SU-DHL-6 (cell line): ENCODE measurements around the gene LYPD1.

Experiments
- EZH2phosphoT487 ChIP-seq: fragments of 200-600 bp; sonication (generic), shearing (Covaris generic); conservative IDR thresholded peaks from 2 replicates; pipeline ENCODE4 v1.6.1; 2018; ENCODE audit warnings: mild to moderate bottlenecking, antibody characterized with exemption, low read length, moderate library complexity, mixed read lengths
- TF ChIP-seq, protein P1 (sequence below): fragments of 200-600 bp; sonication (generic); IDR thresholded peaks from one replicate; pipeline ENCODE4 v1.5.1; 2017; ENCODE audit warnings: antibody characterized with exemption, mild to moderate bottlenecking, low read length, moderate library complexity; ENCODE audit not compliant: insufficient read depth, poor library complexity, severe bottlenecking

DNA sequence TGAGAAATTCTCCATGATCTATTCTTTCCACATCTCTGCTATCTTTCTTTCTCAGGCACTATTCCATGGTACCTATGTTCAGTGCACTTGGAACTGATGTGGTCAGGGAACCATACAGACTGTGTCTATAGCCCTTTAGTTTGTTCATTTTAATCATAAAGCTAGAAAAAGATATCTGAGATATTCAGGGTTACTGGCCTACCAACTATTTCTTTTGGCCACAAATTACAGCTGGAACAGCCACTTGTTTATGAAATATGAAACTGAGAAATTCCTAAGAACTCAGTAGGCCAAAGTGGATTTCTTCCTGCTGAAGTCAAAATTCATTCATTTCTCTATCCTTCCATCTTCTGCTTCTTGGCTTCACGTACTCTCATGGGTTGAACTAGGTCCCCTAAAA, 22.8 kb upstream of the LYPD1 start:
- TF ChIP-seq, protein P1, sequence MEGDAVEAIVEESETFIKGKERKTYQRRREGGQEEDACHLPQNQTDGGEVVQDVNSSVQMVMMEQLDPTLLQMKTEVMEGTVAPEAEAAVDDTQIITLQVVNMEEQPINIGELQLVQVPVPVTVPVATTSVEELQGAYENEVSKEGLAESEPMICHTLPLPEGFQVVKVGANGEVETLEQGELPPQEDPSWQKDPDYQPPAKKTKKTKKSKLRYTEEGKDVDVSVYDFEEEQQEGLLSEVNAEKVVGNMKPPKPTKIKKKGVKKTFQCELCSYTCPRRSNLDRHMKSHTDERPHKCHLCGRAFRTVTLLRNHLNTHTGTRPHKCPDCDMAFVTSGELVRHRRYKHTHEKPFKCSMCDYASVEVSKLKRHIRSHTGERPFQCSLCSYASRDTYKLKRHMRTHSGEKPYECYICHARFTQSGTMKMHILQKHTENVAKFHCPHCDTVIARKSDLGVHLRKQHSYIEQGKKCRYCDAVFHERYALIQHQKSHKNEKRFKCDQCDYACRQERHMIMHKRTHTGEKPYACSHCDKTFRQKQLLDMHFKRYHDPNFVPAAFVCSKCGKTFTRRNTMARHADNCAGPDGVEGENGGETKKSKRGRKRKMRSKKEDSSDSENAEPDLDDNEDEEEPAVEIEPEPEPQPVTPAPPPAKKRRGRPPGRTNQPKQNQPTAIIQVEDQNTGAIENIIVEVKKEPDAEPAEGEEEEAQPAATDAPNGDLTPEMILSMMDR: no peak
- no peak for TF ChIP-seq EZH2phosphoT487
